ENCODE measurements around the gene KDM4B. TPM values are rescaled to one million over a fixed set of nuclear protein-coding genes. Genes with fewer than 3 reads are reported as not detected.

The KDM4B gene
- total RNA-seq, 4 donors from 2014 or later, result 26.0 to 51.2 (median 34.2) TPM

- Histone ChIP-seq H3K4me3 (no peak overlapping the region), H3K9me3 (no peaks in the 10 kb centered on the region), H3K27ac (replicated peaks in 1 of 4) (no peak overlapping the region), H3K4me1 (peaks cover 0 to 44% (median 21%) of the 10 kb centered on the region in 4 donors), H3K27me3 (no peaks in the 10 kb centered on the region), H3K36me3 (peaks cover 0 to 18% (median 10%) of the 10 kb centered on the region in 4 donors)
- TF ChIP-seq, protein P1, sequence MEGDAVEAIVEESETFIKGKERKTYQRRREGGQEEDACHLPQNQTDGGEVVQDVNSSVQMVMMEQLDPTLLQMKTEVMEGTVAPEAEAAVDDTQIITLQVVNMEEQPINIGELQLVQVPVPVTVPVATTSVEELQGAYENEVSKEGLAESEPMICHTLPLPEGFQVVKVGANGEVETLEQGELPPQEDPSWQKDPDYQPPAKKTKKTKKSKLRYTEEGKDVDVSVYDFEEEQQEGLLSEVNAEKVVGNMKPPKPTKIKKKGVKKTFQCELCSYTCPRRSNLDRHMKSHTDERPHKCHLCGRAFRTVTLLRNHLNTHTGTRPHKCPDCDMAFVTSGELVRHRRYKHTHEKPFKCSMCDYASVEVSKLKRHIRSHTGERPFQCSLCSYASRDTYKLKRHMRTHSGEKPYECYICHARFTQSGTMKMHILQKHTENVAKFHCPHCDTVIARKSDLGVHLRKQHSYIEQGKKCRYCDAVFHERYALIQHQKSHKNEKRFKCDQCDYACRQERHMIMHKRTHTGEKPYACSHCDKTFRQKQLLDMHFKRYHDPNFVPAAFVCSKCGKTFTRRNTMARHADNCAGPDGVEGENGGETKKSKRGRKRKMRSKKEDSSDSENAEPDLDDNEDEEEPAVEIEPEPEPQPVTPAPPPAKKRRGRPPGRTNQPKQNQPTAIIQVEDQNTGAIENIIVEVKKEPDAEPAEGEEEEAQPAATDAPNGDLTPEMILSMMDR (IDR thresholded peaks at IDR 0.05), result no peak
- TF ChIP-seq POLR2A (IDR thresholded peaks at IDR 0.05; ENCODE audit: low read depth) (no peak), POLR2AphosphoS5 (IDR thresholded peaks at IDR 0.05) (no peak), EP300 (IDR thresholded peaks at IDR 0.05) (no peak)
- 64% methylated on average over 4 of the region's 4 CpGs for WGBS
- no peak for DNase-seq (ENCODE audit: extremely low spot score)
- intact Hi-C loops (cut with DNase I), result no loop called here
These were observed 33.2 kb downstream of the KDM4B start for GRCh38 chr19:5002143-5002542.

DNA sequence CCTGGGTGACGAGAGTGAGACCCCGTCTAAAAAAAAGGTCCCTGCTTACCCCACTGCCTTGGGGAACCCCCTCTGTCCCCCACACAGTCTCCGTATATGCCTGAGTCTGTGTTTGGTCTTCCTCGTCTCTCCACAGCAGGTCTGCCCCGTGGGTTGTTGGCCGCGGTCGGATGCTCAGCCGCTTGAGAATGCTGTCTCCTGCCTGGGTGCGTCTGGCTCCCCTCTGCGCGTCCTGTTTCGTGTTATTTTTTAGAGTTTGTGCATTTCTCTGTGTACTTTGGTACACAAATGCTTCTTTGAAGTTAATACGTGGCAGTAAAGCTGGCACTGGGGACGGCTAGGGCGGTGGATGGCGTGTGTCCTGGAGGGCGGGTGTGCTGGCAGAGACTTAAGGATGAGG lies 34.9 kb downstream of the KDM4B start:
- Histone ChIP-seq H3K9me3 (peaks cover 0 to 7% (median 0%) of the 10 kb centered on the region in 4 donors), H3K27ac (replicated peaks in 1 of 4) (no peak overlapping the region), H3K4me3 (no peak overlapping the region), H3K36me3 (peaks cover 0 to 5% (median 2%) of the 10 kb centered on the region in 4 donors), H3K4me1 (peaks cover 0 to 44% (median 21%) of the 10 kb centered on the region in 4 donors), H3K27me3 (no peaks in the 10 kb centered on the region)
- DNase-seq (ENCODE audit: extremely low spot score), result no peak
- intact Hi-C loops (cut with DNase I), result no loop called here
- no peak for TF ChIP-seq EP300 (IDR thresholded peaks at IDR 0.05)
- TF ChIP-seq, protein P1 (IDR thresholded peaks at IDR 0.05), result no peak
- TF ChIP-seq POLR2A (IDR thresholded peaks at IDR 0.05; ENCODE audit: low read depth), result no peak
- no peak for TF ChIP-seq POLR2AphosphoS5 (IDR thresholded peaks at IDR 0.05)
- WGBS, result 92% methylated on average over 18 of the region's 18 CpGs

- H3K36me3 ChIP-seq, result peaks cover 0 to 5% (median 0%) of the 10 kb centered on the region in 4 donors
- H3K27me3 ChIP-seq, result no peaks in the 10 kb centered on the region
- 87% methylated on average over 3 of the region's 5 CpGs for WGBS
- no peak overlapping the region for H3K4me3 ChIP-seq
- DNase-seq (ENCODE audit: extremely low spot score), result no peak
- intact Hi-C loops (cut with DNase I), result no loop called here
- peaks cover 0 to 44% (median 21%) of the 10 kb centered on the region in 4 donors for H3K4me1 ChIP-seq
- TF ChIP-seq, protein P1 (IDR thresholded peaks at IDR 0.05), result no peak
- no peak for TF ChIP-seq POLR2A (IDR thresholded peaks at IDR 0.05; ENCODE audit: low read depth)
- TF ChIP-seq EP300 (IDR thresholded peaks at IDR 0.05), result no peak
- no peak for TF ChIP-seq POLR2AphosphoS5 (IDR thresholded peaks at IDR 0.05)
- peaks cover 0 to 7% (median 0%) of the 10 kb centered on the region in 4 donors for H3K9me3 ChIP-seq
- H3K27ac ChIP-seq (replicated peaks in 1 of 4), result no peak overlapping the region
These were observed 36.2 kb downstream of the KDM4B start for GRCh38 chr19:5005096-5005495.

DNA sequence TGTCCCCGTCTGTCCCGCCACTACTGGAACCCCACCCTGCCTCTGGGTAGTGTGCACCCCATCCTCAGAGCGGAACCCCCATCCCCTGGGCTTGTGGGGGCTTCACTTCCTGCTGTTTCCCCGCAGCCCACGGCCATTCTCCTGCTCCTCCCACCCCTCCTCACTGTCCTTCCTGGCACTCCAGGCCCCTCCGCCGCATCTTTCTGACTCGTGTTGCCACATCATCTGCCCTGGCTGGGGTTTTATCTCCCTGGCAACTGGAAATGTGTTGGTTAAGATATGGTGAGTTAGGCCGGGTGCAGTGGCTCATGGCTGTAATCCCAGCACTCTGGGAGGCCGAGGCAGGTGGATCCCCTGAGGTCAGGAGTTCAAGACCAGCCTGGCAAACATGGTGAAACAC lies 37.3 kb downstream of the KDM4B start:
- Histone ChIP-seq H3K27me3 (no peaks in the 10 kb centered on the region), H3K36me3 (peaks cover 0 to 5% (median 2%) of the 10 kb centered on the region in 4 donors), H3K4me1 (peaks cover 0 to 50% (median 26%) of the 10 kb centered on the region in 4 donors), H3K27ac (replicated peaks in 1 of 4) (no peak overlapping the region), H3K4me3 (no peak overlapping the region), H3K9me3 (peaks cover 0 to 7% (median 0%) of the 10 kb centered on the region in 4 donors)
- WGBS, result 63% methylated on average over 10 of the region's 10 CpGs
- no peak for TF ChIP-seq POLR2AphosphoS5 (IDR thresholded peaks at IDR 0.05)
- TF ChIP-seq POLR2A (IDR thresholded peaks at IDR 0.05; ENCODE audit: low read depth), result no peak
- no peak for DNase-seq (ENCODE audit: extremely low spot score)
- intact Hi-C loops (cut with DNase I), result no loop called here

- H3K9me3 ChIP-seq, result peaks cover 0 to 7% (median 0%) of the 10 kb centered on the region in 4 donors
- WGBS, result 96% methylated on average over 13 of the region's 13 CpGs
- intact Hi-C loops (cut with DNase I), result no loop called here
- no peaks in the 10 kb centered on the region for H3K27me3 ChIP-seq
- H3K27ac ChIP-seq (replicated peaks in 1 of 4), result no peak overlapping the region
- peaks cover 4 to 53% (median 29%) of the 10 kb centered on the region in 4 donors for H3K4me1 ChIP-seq
- TF ChIP-seq, protein P1 (IDR thresholded peaks at IDR 0.05), result no peak
- no peak for TF ChIP-seq POLR2AphosphoS5 (IDR thresholded peaks at IDR 0.05)
- no peak for TF ChIP-seq EP300 (IDR thresholded peaks at IDR 0.05)
- no peak for TF ChIP-seq POLR2A (IDR thresholded peaks at IDR 0.05; ENCODE audit: low read depth)
- H3K4me3 ChIP-seq, result no peak overlapping the region
- DNase-seq (ENCODE audit: extremely low spot score), result no peak
- H3K36me3 ChIP-seq, result peaks cover 0 to 5% (median 2%) of the 10 kb centered on the region in 4 donors
These were observed 37.9 kb downstream of the KDM4B start for GRCh38 chr19:5006821-5007220.

Measured in esophagus muscularis mucosa (tissue), 4 donors.